ENCODE data around the gene PLXDC1. TPM values are rescaled to one million over a fixed set of nuclear protein-coding genes. Genes with fewer than 3 reads are reported as not detected.
A peak's percentile ranks its signal among the peaks of the same experiment; 100 is the strongest.

The PLXDC1 gene
- total and polyA plus RNA-seq, 2 experiments from 2014 or later = 0.28 to 0.91 TPM

DNA sequence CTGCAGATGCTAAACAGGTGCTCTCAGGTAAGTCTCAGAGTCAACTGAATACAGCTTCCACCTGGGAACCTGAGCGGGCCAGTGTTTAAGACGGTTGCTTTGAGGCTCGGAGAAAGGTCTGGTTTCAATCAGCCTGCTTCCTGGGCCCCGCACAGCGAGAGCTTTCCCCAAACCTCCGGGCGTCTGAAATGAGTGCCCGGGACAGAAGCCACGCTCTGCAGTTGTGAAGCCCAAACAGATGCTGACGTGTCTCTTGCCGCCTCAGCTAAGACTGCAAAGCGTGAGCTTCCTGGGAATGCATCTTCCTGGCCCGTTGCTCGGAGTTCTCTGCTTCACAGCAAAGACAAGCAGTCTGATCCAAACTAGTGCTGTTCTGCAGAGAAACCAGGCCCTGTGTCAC, 36.7 kb downstream of the PLXDC1 start:
- H3F3A ChIP-seq (replicated peaks; ENCODE audit: low read depth) = no peaks in the 10 kb centered on the region
- Mint-ChIP-seq H3K36me3 (ENCODE audit: low read depth) (no peaks in the 10 kb centered on the region), H3K27me3 (ENCODE audit: insufficient read depth, low read depth, poor library complexity) (peaks cover 6% of the 10 kb centered on the region), H3K9me3 (no peaks in the 10 kb centered on the region), H3K4me3 (no peak overlapping the region), H3K27ac (peak overlapping the region; percentile 44; the same call in 1 of the 2 replicates), H3K4me1 (no peaks in the 10 kb centered on the region; the same call in 2 of the 3 replicates)
- TF ChIP-seq CREB1 (CRISPR knock-in tag; IDR thresholded peaks at IDR 0.05; ENCODE audit: low read depth) (no peak), ZNF331 (CRISPR knock-in tag; IDR thresholded peaks at IDR 0.05; ENCODE audit: low read depth) (no peak), ZNF114 (CRISPR knock-in tag; IDR thresholded peaks at IDR 0.05) (no peak), JUNB (IDR thresholded peaks at IDR 0.05; ENCODE audit: unreplicated experiment) (no peak), EZH2phosphoT487 (IDR thresholded peaks at IDR 0.05; ENCODE audit: unreplicated experiment) (no peak), CTCF (conservative IDR thresholded peaks at IDR 0.05; ENCODE audit: low read depth in 2 of 2) (no peak), ETS1 (IDR thresholded peaks at IDR 0.05) (no peak), ZNF462 (CRISPR knock-in tag; IDR thresholded peaks at IDR 0.05) (no peak), EZH2 (IDR thresholded peaks at IDR 0.05; ENCODE audit: low read depth, unreplicated experiment) (no peak), POLR2AphosphoS5 (IDR thresholded peaks at IDR 0.05; ENCODE audit: low read depth) (no peak)
- TF ChIP-seq, protein P1, sequence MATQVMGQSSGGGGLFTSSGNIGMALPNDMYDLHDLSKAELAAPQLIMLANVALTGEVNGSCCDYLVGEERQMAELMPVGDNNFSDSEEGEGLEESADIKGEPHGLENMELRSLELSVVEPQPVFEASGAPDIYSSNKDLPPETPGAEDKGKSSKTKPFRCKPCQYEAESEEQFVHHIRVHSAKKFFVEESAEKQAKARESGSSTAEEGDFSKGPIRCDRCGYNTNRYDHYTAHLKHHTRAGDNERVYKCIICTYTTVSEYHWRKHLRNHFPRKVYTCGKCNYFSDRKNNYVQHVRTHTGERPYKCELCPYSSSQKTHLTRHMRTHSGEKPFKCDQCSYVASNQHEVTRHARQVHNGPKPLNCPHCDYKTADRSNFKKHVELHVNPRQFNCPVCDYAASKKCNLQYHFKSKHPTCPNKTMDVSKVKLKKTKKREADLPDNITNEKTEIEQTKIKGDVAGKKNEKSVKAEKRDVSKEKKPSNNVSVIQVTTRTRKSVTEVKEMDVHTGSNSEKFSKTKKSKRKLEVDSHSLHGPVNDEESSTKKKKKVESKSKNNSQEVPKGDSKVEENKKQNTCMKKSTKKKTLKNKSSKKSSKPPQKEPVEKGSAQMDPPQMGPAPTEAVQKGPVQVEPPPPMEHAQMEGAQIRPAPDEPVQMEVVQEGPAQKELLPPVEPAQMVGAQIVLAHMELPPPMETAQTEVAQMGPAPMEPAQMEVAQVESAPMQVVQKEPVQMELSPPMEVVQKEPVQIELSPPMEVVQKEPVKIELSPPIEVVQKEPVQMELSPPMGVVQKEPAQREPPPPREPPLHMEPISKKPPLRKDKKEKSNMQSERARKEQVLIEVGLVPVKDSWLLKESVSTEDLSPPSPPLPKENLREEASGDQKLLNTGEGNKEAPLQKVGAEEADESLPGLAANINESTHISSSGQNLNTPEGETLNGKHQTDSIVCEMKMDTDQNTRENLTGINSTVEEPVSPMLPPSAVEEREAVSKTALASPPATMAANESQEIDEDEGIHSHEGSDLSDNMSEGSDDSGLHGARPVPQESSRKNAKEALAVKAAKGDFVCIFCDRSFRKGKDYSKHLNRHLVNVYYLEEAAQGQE (IDR thresholded peaks at IDR 0.05; ENCODE audit: unreplicated experiment) = no peak
- no peaks in the 10 kb centered on the region for H3K4me1 ChIP-seq (ENCODE audit: insufficient read depth)
- H3K27ac ChIP-seq (ENCODE audit: low read depth) = no peak overlapping the region
- peak overlapping the region; percentile 87; the same call in 1 of the 2 replicates for H2AFZ ChIP-seq
- H3K36me3 ChIP-seq (ENCODE audit: insufficient read depth) = no peaks in the 10 kb centered on the region
- H3K4me2 ChIP-seq = no peak overlapping the region
- H3K4me3 ChIP-seq = no peak overlapping the region
- H3K9me2 ChIP-seq (ENCODE audit: insufficient read depth) = no peaks in the 10 kb centered on the region
- DNase-seq (ENCODE audit: low spot score) (no peak), ATAC-seq (no peak; the same call in 2 of the 3 replicates)
- no peaks in the 10 kb centered on the region for H3K79me2 ChIP-seq (replicated peaks; ENCODE audit: insufficient read depth)
- H4K20me1 ChIP-seq (replicated peaks; ENCODE audit: insufficient read depth) = no peaks in the 10 kb centered on the region
- no peaks in the 10 kb centered on the region for H3K27me3 ChIP-seq (ENCODE audit: insufficient read depth)
